ENCODE results near the gene SLC12A2. TPM values are rescaled to one million over a fixed set of nuclear protein-coding genes. Genes with fewer than 3 reads are reported as not detected.

SLC12A2 gene
- total RNA-seq, 2 experiments from 2014 or later: 20.6 to 36.5 TPM

GRCh38 chr5:128036950-128037349 is 46.6 kb upstream of the SLC12A2 start:
- no peaks in the 10 kb centered on the region for H3K4me1 ChIP-seq (ENCODE audit: insufficient read depth, low read length, poor library complexity, severe bottlenecking)
- no peak overlapping the region for H3K27ac ChIP-seq (ENCODE audit: low read depth, low read length, poor library complexity, severe bottlenecking)
- no peaks in the 10 kb centered on the region for H3K9me2 ChIP-seq (ENCODE audit: insufficient read depth, low read length)
- peaks cover 9% of the 10 kb centered on the region; the same call in 1 of the 2 replicates for H3K79me2 ChIP-seq (ENCODE audit: insufficient read depth, low read depth, low read length)
- CTCF ChIA-PET (ENCODE audit: unreplicated experiment): no interaction called here
- peaks cover 14% of the 10 kb centered on the region; the same call in 1 of the 2 replicates for H3K9me3 ChIP-seq (ENCODE audit: low read length)
- no peak for DNase-seq (ENCODE audit: low spot score)
- BruUV-seq (replicated peaks): no TSS peak
- no peaks in the 10 kb centered on the region for H4K20me1 ChIP-seq (ENCODE audit: insufficient read depth, low read length)
- peaks cover 68% of the 10 kb centered on the region for H3K36me3 ChIP-seq (ENCODE audit: insufficient read depth, low read length)
- no peak overlapping the region for H3K4me3 ChIP-seq (ENCODE audit: low read depth, low read length, poor library complexity, severe bottlenecking)
- TF ChIP-seq CTCF (conservative IDR thresholded peaks at IDR 0.05; ENCODE audit: low read length): no peak
- TF ChIP-seq EZH2phosphoT487 (IDR thresholded peaks at IDR 0.05; ENCODE audit: borderline replicate concordance, low read depth, low read length): no peak
- no peak overlapping the region for H3K4me2 ChIP-seq (ENCODE audit: low read length)
- no peak overlapping the region for H2AFZ ChIP-seq (ENCODE audit: low read length)
- intact Hi-C loops (cut with micrococcal nuclease; ENCODE audit: unreplicated experiment): no loop called here
- POLR2A ChIA-PET: interaction anchor here (1.0 kb wide), 1 partner anchor 18 kb away, joined by 4 read pairs; no protein-coding TSS in a partner anchor

- TF ChIP-seq CTCF (conservative IDR thresholded peaks at IDR 0.05; ENCODE audit: low read length) (no peak), EZH2phosphoT487 (IDR thresholded peaks at IDR 0.05; ENCODE audit: borderline replicate concordance, low read depth, low read length) (no peak)
- POLR2A ChIA-PET: interaction anchor here (0.6 to 0.7 kb wide), 2 partner anchors 23 to 171 kb away, joined by 3 read pairs; no protein-coding TSS in a partner anchor
- Histone ChIP-seq H3K4me2 (ENCODE audit: low read length) (no peak overlapping the region), H3K36me3 (ENCODE audit: insufficient read depth, low read length) (peaks cover 68% of the 10 kb centered on the region), H2AFZ (ENCODE audit: low read length) (no peak overlapping the region), H4K20me1 (ENCODE audit: insufficient read depth, low read length) (no peaks in the 10 kb centered on the region), H3K9me2 (ENCODE audit: insufficient read depth, low read length) (no peaks in the 10 kb centered on the region), H3K9me3 (ENCODE audit: low read length) (peaks cover 5% of the 10 kb centered on the region; the same call in 1 of the 2 replicates), H3K4me1 (ENCODE audit: insufficient read depth, low read length, poor library complexity, severe bottlenecking) (no peaks in the 10 kb centered on the region), H3K79me2 (ENCODE audit: insufficient read depth, low read depth, low read length) (no peaks in the 10 kb centered on the region), H3K27ac (ENCODE audit: low read depth, low read length, poor library complexity, severe bottlenecking) (no peak overlapping the region), H3K4me3 (ENCODE audit: low read depth, low read length, poor library complexity, severe bottlenecking) (no peak overlapping the region)
- DNase-seq (ENCODE audit: low spot score): no peak
- no TSS peak for BruUV-seq (replicated peaks)
- CTCF ChIA-PET (ENCODE audit: unreplicated experiment): interaction anchor here (0.5 kb wide), 1 partner anchor 22 kb away, joined by 3 read pairs; no protein-coding TSS in a partner anchor
- intact Hi-C loops (cut with micrococcal nuclease; ENCODE audit: unreplicated experiment): no loop called here
Measured at GRCh38 chr5:128038643-128039042, 44.9 kb upstream of the SLC12A2 start.

GRCh38 chr5:128040927-128041326 is 42.6 kb upstream of the SLC12A2 start:
- H3K9me2 ChIP-seq (ENCODE audit: insufficient read depth, low read length): no peaks in the 10 kb centered on the region
- CTCF ChIA-PET (ENCODE audit: unreplicated experiment): no interaction called here
- no peaks in the 10 kb centered on the region for H3K4me1 ChIP-seq (ENCODE audit: insufficient read depth, low read length, poor library complexity, severe bottlenecking)
- TF ChIP-seq EZH2phosphoT487 (IDR thresholded peaks at IDR 0.05; ENCODE audit: borderline replicate concordance, low read depth, low read length): no peak
- no peak for TF ChIP-seq CTCF (conservative IDR thresholded peaks at IDR 0.05; ENCODE audit: low read length)
- peaks cover 61% of the 10 kb centered on the region for H3K36me3 ChIP-seq (ENCODE audit: insufficient read depth, low read length)
- H3K9me3 ChIP-seq (ENCODE audit: low read length): no peaks in the 10 kb centered on the region
- H3K4me3 ChIP-seq (ENCODE audit: low read depth, low read length, poor library complexity, severe bottlenecking): no peak overlapping the region
- no TSS peak for BruUV-seq (replicated peaks)
- H4K20me1 ChIP-seq (ENCODE audit: insufficient read depth, low read length): no peaks in the 10 kb centered on the region
- POLR2A ChIA-PET: interaction anchor here (1.0 kb wide), 1 partner anchor 20 kb away, joined by 3 read pairs; no protein-coding TSS in a partner anchor
- no peak overlapping the region for H3K4me2 ChIP-seq (ENCODE audit: low read length)
- H2AFZ ChIP-seq (ENCODE audit: low read length): no peak overlapping the region
- intact Hi-C loops (cut with micrococcal nuclease; ENCODE audit: unreplicated experiment): no loop called here
- no peak overlapping the region for H3K27ac ChIP-seq (ENCODE audit: low read depth, low read length, poor library complexity, severe bottlenecking)
- H3K79me2 ChIP-seq (ENCODE audit: insufficient read depth, low read depth, low read length): no peaks in the 10 kb centered on the region
- DNase-seq (ENCODE audit: low spot score): no peak
